Panc1 (cell line): ENCODE results near the gene SRMS. TPM values are rescaled to one million over a fixed set of nuclear protein-coding genes. Genes with fewer than 3 reads are reported as not detected.

ENCODE experiments used
- ATAC-seq: fragments of 200-7000 bp; cut with Tn5 transposase; 2 replicates; pipeline ENCODE4 v1.9.1; 2020; ENCODE audit warnings: mild to moderate bottlenecking, moderate library complexity
- BruUV-seq: library from RNA; stranded (reverse); fragments of 400-500 nt; replicated peaks from 2 replicates; lab custom pipeline; 2021; lab: Mats Ljungman, UMichigan
- CTCF ChIA-PET: fragments of 300-600 bp; sonication (Branson Sonifier 250); formaldehyde crosslinking; loops from one replicate; lab custom pipeline; 2022; ENCODE audit warnings: antibody characterized with exemption; lab: Charles Lee
- POLR2A ChIA-PET: fragments of 300-600 bp; sonication (Branson Sonifier 250); formaldehyde crosslinking; loops from one replicate; lab custom pipeline; 2022; ENCODE audit warnings: antibody characterized with exemption; lab: Charles Lee
- DNase-seq: peaks from one replicate; pipeline ENCODE4 v3.0.0-alpha.2; 2010; ENCODE audit warnings: low read depth, low spot score
- H3K27ac ChIP-seq: 2 replicates; pipeline ENCODE4 v1.5.1; 2011; ENCODE audit warnings: mild to moderate bottlenecking, low read length, inconsistent platforms
- H3K27me3 ChIP-seq: fragments of 200-500 bp; sonication (Bioruptor generic); 2 replicates; pipeline ENCODE4 v1.6.0; 2014; ENCODE audit warnings: low read length, inconsistent platforms; ENCODE audit not compliant: control insufficient read depth, insufficient read depth
- H3K36me3 ChIP-seq: fragments of 200-500 bp; sonication (Bioruptor generic); 2 replicates; pipeline ENCODE4 v1.5.1; 2014; ENCODE audit warnings: inconsistent platforms, mild to moderate bottlenecking, low read length, moderate library complexity; ENCODE audit not compliant: control insufficient read depth, insufficient read depth
- H3K4me1 ChIP-seq: 2 replicates; pipeline ENCODE4 v1.5.1; 2011; ENCODE audit warnings: inconsistent platforms, mild to moderate bottlenecking, low read length, moderate library complexity; ENCODE audit not compliant: control insufficient read depth, insufficient read depth
- H3K4me3 ChIP-seq, 2 experiments: 2 replicates each; pipeline ENCODE4 v1.5.1; 2011 to 2012; ENCODE audit warnings: low read depth in 2 of 2, low read length in 2 of 2, mild to moderate bottlenecking in 2 of 2, inconsistent platforms in 1 of 2, moderate library complexity in 1 of 2
- H3K9me3 ChIP-seq: fragments of 200-500 bp; sonication (Bioruptor generic); 2 replicates; pipeline ENCODE4 v1.5.1; 2014; ENCODE audit warnings: low read depth, mild to moderate bottlenecking, inconsistent platforms, low read length, moderate library complexity; ENCODE audit not compliant: control insufficient read depth, insufficient read depth
- POLR2AphosphoS5 ChIP-seq: IDR thresholded peaks from 2 replicates; pipeline ENCODE4 v1.6.1; 2012; ENCODE audit warnings: mild to moderate bottlenecking, low read depth, low read length, moderate library complexity
- SIN3A ChIP-seq: IDR thresholded peaks from 2 replicates; pipeline ENCODE4 v1.6.1; 2012; ENCODE audit warnings: low read depth, mild to moderate bottlenecking, low read length, moderate library complexity, borderline replicate concordance; ENCODE audit not compliant: insufficient read depth
- TCF7L2 ChIP-seq: IDR thresholded peaks from 2 replicates; pipeline ENCODE4 v1.6.1; 2011; ENCODE audit warnings: mild to moderate bottlenecking, low read depth, low read length, inconsistent platforms
- in situ Hi-C: cut with HindIII; loops from 2 replicates; pipeline ENCODE4 v1.10.0; 2016; ENCODE audit warnings: low sequenced_read_pairs, low pct_unique_long_range_greater_than_20kb
- intact Hi-C: fragments of 100-400 bp; cut with micrococcal nuclease; formaldehyde crosslinking; loops from one replicate; pipeline ENCODE4 v1.10.0; 2022; ENCODE audit not compliant: unreplicated experiment
- total RNA-seq: library from RNA; stranded (reverse); gene quantifications from one replicate; pipeline ENCODE4 v1.2.1, GENCODE V29; 2021; ENCODE audit not compliant: unreplicated experiment
- TF ChIP-seq, protein P1 (sequence below): fragments of 450-650 bp; IDR thresholded peaks from 2 replicates; pipeline ENCODE4 v1.5.1; 2017; ENCODE audit warnings: mild to moderate bottlenecking
- TF ChIP-seq, protein P2 (sequence below), 2 experiments: IDR thresholded peaks; 2 replicates each; pipeline ENCODE4 v1.6.1; 2011 to 2012; ENCODE audit warnings: low read depth in 2 of 2, control low read depth in 1 of 2, low read length in 1 of 2, mild to moderate bottlenecking in 1 of 2, moderate library complexity in 1 of 2; ENCODE audit not compliant: insufficient read depth in 1 of 2

Gene SRMS
- total RNA-seq, 1 experiment from 2014 or later, result not detected

DNA sequence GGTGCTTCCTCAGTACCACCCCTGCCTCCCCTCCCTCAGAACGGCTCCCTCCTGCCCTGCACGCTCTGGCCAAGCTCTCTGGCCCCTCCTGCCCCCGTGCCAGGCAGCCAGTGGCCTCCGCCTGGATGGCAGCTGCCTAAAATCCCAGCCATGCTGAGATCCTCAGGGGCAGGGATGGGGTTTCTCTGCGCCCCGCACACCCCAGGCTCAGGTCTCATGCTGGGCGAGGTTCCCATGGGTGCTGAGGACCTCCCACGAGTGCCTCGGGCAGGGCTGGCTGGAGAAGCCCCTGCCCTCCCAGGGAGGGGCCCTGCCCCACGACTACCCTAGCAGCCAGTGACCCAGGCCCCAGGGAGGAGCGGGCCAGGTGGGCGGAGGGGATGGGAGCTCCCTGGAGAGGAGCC lies 13.1 kb downstream of the SRMS start:
- ChIA-PET POLR2A (no interaction called here), CTCF (no interaction called here)
- Histone ChIP-seq H3K4me1 (peaks cover 17% of the 10 kb centered on the region), H3K36me3 (no peaks in the 10 kb centered on the region), H3K27me3 (no peaks in the 10 kb centered on the region), H3K27ac (no peak overlapping the region), H3K9me3 (no peaks in the 10 kb centered on the region), H3K4me3 (no peak overlapping the region)
- intact Hi-C loops, result no loop called here
- no peak for ATAC-seq
- in situ Hi-C loops, result loop anchor here (10.0 kb wide), 1 partner anchor 60 kb away; no protein-coding TSS in a partner anchor
- TF ChIP-seq TCF7L2 (no peak), SIN3A (no peak), POLR2AphosphoS5 (no peak)
- TF ChIP-seq, protein P1, sequence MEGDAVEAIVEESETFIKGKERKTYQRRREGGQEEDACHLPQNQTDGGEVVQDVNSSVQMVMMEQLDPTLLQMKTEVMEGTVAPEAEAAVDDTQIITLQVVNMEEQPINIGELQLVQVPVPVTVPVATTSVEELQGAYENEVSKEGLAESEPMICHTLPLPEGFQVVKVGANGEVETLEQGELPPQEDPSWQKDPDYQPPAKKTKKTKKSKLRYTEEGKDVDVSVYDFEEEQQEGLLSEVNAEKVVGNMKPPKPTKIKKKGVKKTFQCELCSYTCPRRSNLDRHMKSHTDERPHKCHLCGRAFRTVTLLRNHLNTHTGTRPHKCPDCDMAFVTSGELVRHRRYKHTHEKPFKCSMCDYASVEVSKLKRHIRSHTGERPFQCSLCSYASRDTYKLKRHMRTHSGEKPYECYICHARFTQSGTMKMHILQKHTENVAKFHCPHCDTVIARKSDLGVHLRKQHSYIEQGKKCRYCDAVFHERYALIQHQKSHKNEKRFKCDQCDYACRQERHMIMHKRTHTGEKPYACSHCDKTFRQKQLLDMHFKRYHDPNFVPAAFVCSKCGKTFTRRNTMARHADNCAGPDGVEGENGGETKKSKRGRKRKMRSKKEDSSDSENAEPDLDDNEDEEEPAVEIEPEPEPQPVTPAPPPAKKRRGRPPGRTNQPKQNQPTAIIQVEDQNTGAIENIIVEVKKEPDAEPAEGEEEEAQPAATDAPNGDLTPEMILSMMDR, result no peak
- TF ChIP-seq, protein P2, sequence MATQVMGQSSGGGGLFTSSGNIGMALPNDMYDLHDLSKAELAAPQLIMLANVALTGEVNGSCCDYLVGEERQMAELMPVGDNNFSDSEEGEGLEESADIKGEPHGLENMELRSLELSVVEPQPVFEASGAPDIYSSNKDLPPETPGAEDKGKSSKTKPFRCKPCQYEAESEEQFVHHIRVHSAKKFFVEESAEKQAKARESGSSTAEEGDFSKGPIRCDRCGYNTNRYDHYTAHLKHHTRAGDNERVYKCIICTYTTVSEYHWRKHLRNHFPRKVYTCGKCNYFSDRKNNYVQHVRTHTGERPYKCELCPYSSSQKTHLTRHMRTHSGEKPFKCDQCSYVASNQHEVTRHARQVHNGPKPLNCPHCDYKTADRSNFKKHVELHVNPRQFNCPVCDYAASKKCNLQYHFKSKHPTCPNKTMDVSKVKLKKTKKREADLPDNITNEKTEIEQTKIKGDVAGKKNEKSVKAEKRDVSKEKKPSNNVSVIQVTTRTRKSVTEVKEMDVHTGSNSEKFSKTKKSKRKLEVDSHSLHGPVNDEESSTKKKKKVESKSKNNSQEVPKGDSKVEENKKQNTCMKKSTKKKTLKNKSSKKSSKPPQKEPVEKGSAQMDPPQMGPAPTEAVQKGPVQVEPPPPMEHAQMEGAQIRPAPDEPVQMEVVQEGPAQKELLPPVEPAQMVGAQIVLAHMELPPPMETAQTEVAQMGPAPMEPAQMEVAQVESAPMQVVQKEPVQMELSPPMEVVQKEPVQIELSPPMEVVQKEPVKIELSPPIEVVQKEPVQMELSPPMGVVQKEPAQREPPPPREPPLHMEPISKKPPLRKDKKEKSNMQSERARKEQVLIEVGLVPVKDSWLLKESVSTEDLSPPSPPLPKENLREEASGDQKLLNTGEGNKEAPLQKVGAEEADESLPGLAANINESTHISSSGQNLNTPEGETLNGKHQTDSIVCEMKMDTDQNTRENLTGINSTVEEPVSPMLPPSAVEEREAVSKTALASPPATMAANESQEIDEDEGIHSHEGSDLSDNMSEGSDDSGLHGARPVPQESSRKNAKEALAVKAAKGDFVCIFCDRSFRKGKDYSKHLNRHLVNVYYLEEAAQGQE (IDR thresholded peaks at IDR 0.05; ENCODE audit: insufficient read depth in 1 of 2, low read depth in 2 of 2, low read length in 1 of 2), result no peak
- no peak for DNase-seq
- BruUV-seq, result no TSS peak

DNA sequence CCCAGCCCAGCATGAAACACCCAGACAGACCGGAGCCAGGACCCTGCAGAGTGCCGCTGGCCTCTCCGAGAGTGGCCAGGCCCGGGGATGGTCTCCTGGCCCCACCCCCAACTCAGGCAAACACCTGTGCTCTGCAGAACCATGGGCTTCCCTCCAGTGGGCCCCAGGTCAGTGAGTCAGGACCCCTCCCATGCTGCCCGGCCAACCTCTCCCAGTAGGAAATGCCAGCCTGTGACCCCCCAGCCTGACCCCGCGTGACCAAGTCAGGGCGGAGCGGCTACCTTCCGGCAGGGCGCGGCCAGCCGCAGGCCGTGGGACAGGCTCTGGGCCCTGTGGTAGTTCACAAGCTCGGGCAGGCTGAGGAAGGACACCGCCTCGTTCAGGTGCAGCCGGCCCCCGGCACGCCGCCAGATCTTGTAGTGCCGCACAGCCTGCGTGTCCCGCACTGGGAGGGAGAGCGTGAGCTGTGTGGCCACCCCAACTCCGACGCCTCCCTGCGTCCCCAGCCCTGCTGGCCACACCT lies 13.6 kb downstream of the SRMS start:
- H3K9me3 ChIP-seq, result no peaks in the 10 kb centered on the region
- no peaks in the 10 kb centered on the region for H3K27me3 ChIP-seq
- H3K4me3 ChIP-seq, result no peak overlapping the region
- ChIA-PET CTCF (no interaction called here), POLR2A (no interaction called here)
- no peaks in the 10 kb centered on the region for H3K36me3 ChIP-seq
- no peak for ATAC-seq
- in situ Hi-C loops, result loop anchor here (10.0 kb wide), 1 partner anchor 61 kb away; no protein-coding TSS in a partner anchor
- BruUV-seq, result no TSS peak
- DNase-seq, result no peak
- peaks cover 17% of the 10 kb centered on the region for H3K4me1 ChIP-seq
- H3K27ac ChIP-seq, result no peak overlapping the region
- intact Hi-C loops, result no loop called here
- TF ChIP-seq, protein P1, result no peak
- TF ChIP-seq TCF7L2 (no peak), POLR2AphosphoS5 (no peak; the same call in 1 of the 2 replicates), SIN3A (no peak)
- TF ChIP-seq, protein P2 (IDR thresholded peaks at IDR 0.05; ENCODE audit: insufficient read depth in 1 of 2, low read depth in 2 of 2, low read length in 1 of 2), result no peak
